Gastrocnemius medialis (tissue), 4 donors: ENCODE measurements around the gene THADA. TPM values are rescaled to one million over a fixed set of nuclear protein-coding genes. Genes with fewer than 3 reads are reported as not detected.

Source experiments
- ATAC-seq, 2 donors: fragments of 150-250 bp; one replicate each; pipeline ENCODE4 v1.9.1; 2016
- DNase-seq, 2 donors: peaks; one replicate each; pipeline ENCODE4 v3.0.0-alpha.2; 2019
- H3K27ac ChIP-seq, 4 donors: fragments of 200-600 bp; sonication (generic); 1 replicate in 1 of 4; 2 replicates in 3 of 4; pipeline ENCODE4 v1.5.1; 2016 to 2018; ENCODE audit warnings: mild to moderate bottlenecking in 2 of 4, moderate library complexity in 1 of 4
- H3K27me3 ChIP-seq, 3 donors: fragments of 200-600 bp; sonication (generic) in 2 of 3; 1 replicate in 1 of 3; 2 replicates in 2 of 3; pipeline versions ENCODE4 v1.5.1 to v1.6.0; 2016 to 2019; ENCODE audit warnings: mild to moderate bottlenecking in 1 of 3, moderate library complexity in 1 of 3
- H3K36me3 ChIP-seq, 2 donors: fragments of 200-600 bp; sonication (generic) in 1 of 2; one replicate each; pipeline ENCODE4 v1.5.1; 2017 to 2018
- H3K4me1 ChIP-seq, 2 donors: fragments of 200-600 bp; sonication (generic) in 1 of 2; one replicate each; pipeline ENCODE4 v1.5.1; 2016 to 2017; ENCODE audit warnings: mild to moderate bottlenecking in 2 of 2
- H3K4me3 ChIP-seq, 4 donors: fragments of 200-600 bp; sonication (generic) in 3 of 4; 1 replicate in 1 of 4; 2 replicates in 3 of 4; pipeline ENCODE4 v1.5.1; 2016 to 2019; ENCODE audit warnings: mild to moderate bottlenecking in 2 of 4
- H3K9me3 ChIP-seq, 3 donors: fragments of 200-600 bp; sonication (generic) in 2 of 3; 1 replicate in 1 of 3; 2 replicates in 2 of 3; pipeline ENCODE4 v1.5.1; 2016 to 2019
- POLR2A ChIP-seq, 2 donors: fragments of 450-650 bp; IDR thresholded peaks; one replicate each; pipeline ENCODE4 v1.6.1; 2017; ENCODE audit warnings: antibody characterized with exemption in 2 of 2, mild to moderate bottlenecking in 2 of 2, moderate library complexity in 2 of 2
- in situ Hi-C, 4 donors: fragments of 200-750 bp; cut with MboI; loops; one replicate each; pipeline versions ENCODE4 v1.15.0 to v1.8.0; 2017; ENCODE audit warnings: low sequenced_read_pairs in 4 of 4
- intact Hi-C: fragments of 100-400 bp; cut with DNase I; formaldehyde crosslinking; loops from one replicate; pipeline ENCODE4 v1.15.1; 2023; ENCODE audit warnings: low total_unique reads
- total RNA-seq, 4 donors: library from RNA; depleted of rRNA; stranded (reverse); fragments of >200 nt; gene quantifications; one replicate each; pipeline versions ENCODE4 v1.1.0 to v1.2.3, GENCODE V29; 2016
- TF ChIP-seq, protein P1 (sequence below), 5 experiments: fragments of 450-650 bp in 3 of 5; fragments of 200-600 bp in 2 of 5; sonication (generic) in 2 of 5; IDR thresholded peaks in 4 of 5; conservative IDR thresholded peaks in 1 of 5; 1 replicate in 4 of 5; 2 replicates in 1 of 5; pipeline ENCODE4 v1.5.1; 2016 to 2019; ENCODE audit warnings: antibody characterized with exemption in 5 of 5, mild to moderate bottlenecking in 3 of 5, moderate library complexity in 3 of 5

The THADA gene
- total RNA-seq, 4 donors from 2014 or later, result 13.6 to 19.0 (median 16.2) TPM

DNA sequence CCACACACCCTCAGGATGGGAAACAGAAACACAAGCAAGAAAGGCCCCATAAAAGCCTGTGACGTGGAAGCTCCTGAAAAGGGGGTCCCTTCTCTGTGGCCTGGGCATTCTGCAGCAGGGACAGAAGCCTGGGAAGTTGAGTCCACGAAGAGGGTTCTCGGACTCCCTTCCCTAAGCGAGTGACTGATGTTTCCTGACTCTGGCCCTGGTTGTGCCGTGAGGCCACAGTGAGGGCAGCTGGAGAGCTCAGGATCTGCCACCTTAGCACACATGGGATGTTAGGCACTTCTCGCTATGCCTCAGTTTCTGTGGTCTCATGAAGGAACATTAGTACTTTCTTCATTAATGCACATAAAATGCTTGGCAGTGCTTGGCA, 282.2 kb downstream of the THADA start:
- peak; percentile 15 to 25 for ATAC-seq

DNA sequence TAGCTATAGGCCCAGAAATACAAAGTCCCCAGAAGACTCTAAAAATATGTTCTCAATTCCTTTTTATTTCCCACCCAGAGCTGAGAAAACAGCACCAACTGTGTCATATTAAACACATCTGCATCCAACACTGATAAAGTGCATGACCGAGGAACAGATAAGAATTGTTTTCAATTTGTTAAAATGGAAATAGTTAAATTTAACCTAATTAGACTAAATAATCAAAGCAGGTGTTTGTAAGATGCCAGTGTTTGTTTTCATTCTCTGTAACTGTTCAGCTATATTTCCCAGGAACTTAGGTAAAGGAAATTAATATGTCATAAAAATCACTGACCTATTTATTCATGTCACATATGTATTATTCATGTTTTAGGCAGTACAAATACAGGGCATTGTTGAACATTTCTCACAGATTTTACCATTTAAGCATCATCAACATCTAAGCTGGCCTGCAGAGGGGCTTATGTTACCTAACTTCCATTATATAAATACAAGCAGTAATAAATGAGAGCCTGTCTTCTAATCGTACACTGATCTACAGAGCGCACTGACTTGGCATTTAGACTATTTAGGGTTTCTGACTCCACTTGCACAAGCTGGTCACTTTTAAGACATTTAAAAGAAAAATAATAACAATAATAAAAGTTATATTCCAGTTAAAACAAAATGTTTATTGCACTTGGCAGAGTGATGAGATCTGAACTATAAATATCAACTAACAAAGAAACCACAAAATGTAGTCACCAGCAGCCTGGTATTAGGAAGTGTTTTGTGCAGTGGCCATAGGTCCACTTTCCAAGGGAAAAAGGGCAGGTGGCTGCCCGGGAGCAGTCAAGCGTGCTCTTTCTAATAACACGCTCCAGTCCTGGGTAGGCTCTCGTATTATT, 282.8 kb downstream of the THADA start:
- H3K4me1 ChIP-seq, result peaks cover 23 to 29% of the 10 kb centered on the region in 2 donors

More for the DNA sequence above, 282.2 kb downstream of the THADA start:
- Histone ChIP-seq H3K36me3 (no peaks in the 10 kb centered on the region), H3K9me3 (no peaks in the 10 kb centered on the region), H3K27ac (peak overlapping the region; percentile 60 to 75 (median 66)), H3K4me1 (peaks cover 23 to 29% of the 10 kb centered on the region in 2 donors), H3K4me3 (no peak overlapping the region), H3K27me3 (no peaks in the 10 kb centered on the region)
- no peak for TF ChIP-seq POLR2A (IDR thresholded peaks at IDR 0.05)
- TF ChIP-seq, protein P1, sequence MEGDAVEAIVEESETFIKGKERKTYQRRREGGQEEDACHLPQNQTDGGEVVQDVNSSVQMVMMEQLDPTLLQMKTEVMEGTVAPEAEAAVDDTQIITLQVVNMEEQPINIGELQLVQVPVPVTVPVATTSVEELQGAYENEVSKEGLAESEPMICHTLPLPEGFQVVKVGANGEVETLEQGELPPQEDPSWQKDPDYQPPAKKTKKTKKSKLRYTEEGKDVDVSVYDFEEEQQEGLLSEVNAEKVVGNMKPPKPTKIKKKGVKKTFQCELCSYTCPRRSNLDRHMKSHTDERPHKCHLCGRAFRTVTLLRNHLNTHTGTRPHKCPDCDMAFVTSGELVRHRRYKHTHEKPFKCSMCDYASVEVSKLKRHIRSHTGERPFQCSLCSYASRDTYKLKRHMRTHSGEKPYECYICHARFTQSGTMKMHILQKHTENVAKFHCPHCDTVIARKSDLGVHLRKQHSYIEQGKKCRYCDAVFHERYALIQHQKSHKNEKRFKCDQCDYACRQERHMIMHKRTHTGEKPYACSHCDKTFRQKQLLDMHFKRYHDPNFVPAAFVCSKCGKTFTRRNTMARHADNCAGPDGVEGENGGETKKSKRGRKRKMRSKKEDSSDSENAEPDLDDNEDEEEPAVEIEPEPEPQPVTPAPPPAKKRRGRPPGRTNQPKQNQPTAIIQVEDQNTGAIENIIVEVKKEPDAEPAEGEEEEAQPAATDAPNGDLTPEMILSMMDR (IDR thresholded peaks at IDR 0.05 in 4 of 5, conservative IDR thresholded peaks at IDR 0.05 in 1 of 5), result no peak
- DNase-seq, result no peak
- intact Hi-C loops, result no loop called here
- in situ Hi-C loops, result no loop called here

DNA sequence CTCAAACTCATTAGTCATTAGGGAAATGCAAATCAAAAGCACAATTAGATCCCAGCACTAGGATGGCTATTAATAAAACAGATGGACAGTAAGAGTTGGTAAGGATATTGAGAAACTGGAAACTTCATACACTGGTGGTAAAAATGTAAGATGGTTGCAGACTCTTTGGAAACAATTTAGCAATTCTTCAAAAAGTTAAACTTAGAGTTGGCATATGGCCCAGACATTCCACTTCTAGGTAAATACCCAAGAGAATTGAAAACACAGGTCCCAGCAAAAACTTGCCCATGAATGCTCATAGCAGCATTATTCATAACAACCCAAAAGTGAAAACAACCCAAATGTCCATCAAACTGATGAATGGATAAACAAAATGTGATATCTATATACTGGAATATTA, 284.6 kb downstream of the THADA start:
- in situ Hi-C loops (no loop called here), intact Hi-C loops (no loop called here)
- no peak for DNase-seq
- H3K4me1 ChIP-seq, result peaks cover 23 to 38% of the 10 kb centered on the region in 2 donors
- no peak overlapping the region for H3K4me3 ChIP-seq
- TF ChIP-seq, protein P1 (IDR thresholded peaks at IDR 0.05 in 4 of 5, conservative IDR thresholded peaks at IDR 0.05 in 1 of 5), result no peak
- TF ChIP-seq POLR2A (IDR thresholded peaks at IDR 0.05), result no peak
- H3K27me3 ChIP-seq, result no peaks in the 10 kb centered on the region
- no peak for ATAC-seq
- H3K9me3 ChIP-seq, result no peaks in the 10 kb centered on the region
- peak overlapping the region in 3 of 4 donors; percentile 60 to 75 (median 70) for H3K27ac ChIP-seq
- no peaks in the 10 kb centered on the region for H3K36me3 ChIP-seq

More for the DNA sequence above, 282.8 kb downstream of the THADA start:
- Histone ChIP-seq H3K4me3 (no peak overlapping the region), H3K9me3 (no peaks in the 10 kb centered on the region), H3K27me3 (no peaks in the 10 kb centered on the region), H3K36me3 (no peaks in the 10 kb centered on the region), H3K27ac (peak overlapping the region; percentile 60 to 75 (median 66))
- ATAC-seq (peak; percentile 51 to 57), DNase-seq (no peak)
- in situ Hi-C loops, result no loop called here
- intact Hi-C loops, result no loop called here
- TF ChIP-seq, protein P1 (IDR thresholded peaks at IDR 0.05 in 4 of 5, conservative IDR thresholded peaks at IDR 0.05 in 1 of 5), result no peak
- no peak for TF ChIP-seq POLR2A (IDR thresholded peaks at IDR 0.05)

DNA sequence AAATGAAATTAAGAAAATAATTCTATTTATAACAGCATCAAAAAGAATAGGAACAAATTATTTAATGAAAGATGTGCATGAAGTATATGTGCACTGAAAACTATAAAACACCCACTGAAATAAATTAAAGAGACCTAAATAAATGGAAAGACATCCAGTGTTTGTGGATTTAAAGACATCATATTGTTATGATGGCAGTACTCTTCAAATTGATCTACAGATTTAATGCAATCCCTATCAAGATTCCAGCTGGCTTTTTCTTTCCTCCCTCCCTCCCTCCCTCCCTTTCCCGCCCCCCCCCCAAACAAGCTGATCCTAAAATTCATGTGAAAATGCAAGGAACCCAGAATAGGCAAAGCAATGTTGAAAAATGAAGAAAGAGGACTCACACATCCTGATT, 285.9 kb downstream of the THADA start:
- no peak for DNase-seq
- ATAC-seq, result no peak
- Histone ChIP-seq H3K4me1 (peaks cover 28 to 44% of the 10 kb centered on the region in 2 donors), H3K27ac (no peak overlapping the region), H3K27me3 (no peaks in the 10 kb centered on the region), H3K4me3 (no peak overlapping the region), H3K9me3 (no peaks in the 10 kb centered on the region), H3K36me3 (no peaks in the 10 kb centered on the region)
- TF ChIP-seq, protein P1 (IDR thresholded peaks at IDR 0.05 in 4 of 5, conservative IDR thresholded peaks at IDR 0.05 in 1 of 5), result no peak
- no peak for TF ChIP-seq POLR2A (IDR thresholded peaks at IDR 0.05)
- intact Hi-C loops (no loop called here), in situ Hi-C loops (no loop called here)
